NCI-H2227 (cell line): ENCODE measurements around the gene FNIP2.
"Not testable (repeated sequence)": the region's sequence is repeated elsewhere in the genome, so short reads cannot be mapped to it uniquely, and the experiment has no call there.

Experiments
- DNase-seq: peaks from one replicate; lab custom pipeline; 2025; ENCODE audit not compliant: unreplicated experiment; lab: John Stamatoyannopoulos, UW

Gene FNIP2

DNA sequence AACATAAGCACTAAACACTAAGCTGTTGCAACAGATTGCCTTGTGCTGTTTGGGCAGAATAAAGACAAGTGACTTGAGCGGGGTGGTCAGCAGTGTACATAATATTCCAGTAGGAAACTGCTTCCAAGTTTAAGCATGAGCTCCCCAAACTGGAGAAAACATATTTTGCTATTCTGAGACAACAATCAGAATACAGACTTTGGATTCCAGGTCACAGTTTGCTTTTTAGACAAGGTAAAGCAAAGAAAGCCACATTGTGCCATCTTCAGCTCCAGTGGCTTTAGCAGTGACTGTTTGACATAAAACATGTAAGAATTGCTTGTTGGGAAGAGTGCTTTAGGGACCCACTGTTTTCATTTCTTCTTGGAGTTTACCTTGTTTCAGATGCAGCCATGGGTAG, 136.0 kb downstream of the FNIP2 start:
- no peak for DNase-seq

DNA sequence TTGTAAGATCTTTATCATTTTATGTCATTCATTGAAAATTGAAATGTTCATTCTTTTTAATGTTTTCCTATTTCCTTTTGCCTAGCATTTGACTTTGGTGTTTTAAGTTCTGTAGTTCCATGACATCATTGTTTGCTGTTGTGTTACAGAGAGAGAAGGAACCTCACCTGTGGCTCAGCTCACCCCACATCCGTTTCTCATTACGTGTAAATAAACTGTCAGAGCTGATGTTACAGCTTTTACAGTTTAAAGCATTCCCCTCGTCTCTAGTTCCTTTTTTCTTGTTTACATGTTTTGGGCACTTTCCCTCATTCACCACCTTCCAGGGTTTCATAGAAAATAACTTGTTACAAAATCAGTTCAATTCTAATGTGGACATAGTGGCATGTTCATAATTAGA, 137.2 kb downstream of the FNIP2 start:
- DNase-seq, result no peak

DNA sequence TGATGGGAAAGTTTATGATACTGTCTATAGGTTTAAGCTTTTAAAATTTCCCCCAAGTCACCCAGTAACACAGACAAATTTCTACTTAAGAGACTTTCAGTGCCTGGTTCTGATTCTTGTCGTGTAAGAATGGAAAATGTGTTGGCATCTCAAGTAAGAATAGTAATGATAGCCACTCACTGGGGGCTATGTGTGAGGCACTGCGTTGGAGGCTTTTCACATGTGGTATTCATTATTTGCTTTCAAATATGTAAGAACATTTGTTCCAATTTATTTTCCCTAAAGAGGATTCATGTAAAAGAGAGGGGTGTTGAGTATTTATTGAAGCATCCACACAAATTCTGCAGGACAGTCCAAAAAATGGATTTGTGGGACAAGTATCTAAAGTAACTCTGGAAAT, 143.6 kb downstream of the FNIP2 start:
- no peak for DNase-seq

DNA sequence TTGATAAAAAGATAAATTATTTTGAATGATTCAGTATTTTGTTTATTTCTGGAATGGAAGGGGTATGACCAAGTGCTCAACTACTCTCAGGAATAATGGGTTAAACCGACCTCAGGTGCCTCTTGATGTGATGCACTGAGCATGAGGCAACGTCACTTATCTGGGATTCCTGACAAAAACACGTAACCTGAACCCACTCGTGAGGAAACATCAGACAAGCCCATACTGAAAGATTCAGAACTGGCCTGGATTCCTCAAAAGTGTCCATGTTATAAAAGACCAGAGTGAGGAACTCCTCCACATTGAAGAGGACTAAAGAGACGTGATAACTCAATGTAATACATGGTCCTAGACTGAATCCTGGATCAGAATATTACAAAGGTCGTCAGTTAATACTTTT, 144.0 kb downstream of the FNIP2 start:
- no peak for DNase-seq

DNA sequence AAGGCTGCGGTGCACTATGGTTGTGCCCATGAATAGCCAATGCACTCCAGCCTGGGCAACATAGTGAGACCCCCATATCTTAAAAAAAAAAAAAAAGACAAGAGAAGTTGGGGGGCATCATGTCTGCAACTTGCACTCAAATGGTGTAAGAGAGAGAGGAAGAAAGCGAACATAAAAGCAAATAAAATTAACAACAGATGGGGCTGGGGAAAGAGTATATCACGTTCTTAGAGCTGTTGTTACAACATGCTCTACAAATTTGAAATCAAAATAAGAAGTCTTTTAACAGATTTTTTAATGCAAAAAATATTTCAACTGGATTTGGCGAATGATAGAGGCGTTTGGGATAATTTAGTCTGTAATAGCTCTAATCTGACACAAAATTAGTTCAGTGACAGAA, 144.9 kb downstream of the FNIP2 start:
- no peak for DNase-seq

DNA sequence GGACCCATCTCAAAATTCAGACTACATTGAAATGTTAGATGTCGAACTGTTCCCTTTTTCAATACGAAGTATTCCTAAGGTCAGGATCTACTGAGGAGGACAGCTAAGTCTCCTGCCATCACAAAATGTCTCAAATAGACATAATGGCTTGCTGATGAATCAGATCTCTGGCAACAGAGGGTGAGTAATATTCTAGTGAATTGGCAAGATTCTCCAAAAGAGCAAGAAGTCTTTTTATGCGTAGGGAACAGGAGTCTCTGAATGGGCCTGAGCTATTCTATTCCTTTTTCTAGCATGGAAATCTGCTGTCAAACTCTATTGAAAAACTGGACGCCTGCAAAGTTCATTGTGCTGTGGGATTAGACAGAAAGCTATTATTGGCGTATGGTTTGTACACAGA, 145.4 kb downstream of the FNIP2 start:
- DNase-seq, result no peak

DNA sequence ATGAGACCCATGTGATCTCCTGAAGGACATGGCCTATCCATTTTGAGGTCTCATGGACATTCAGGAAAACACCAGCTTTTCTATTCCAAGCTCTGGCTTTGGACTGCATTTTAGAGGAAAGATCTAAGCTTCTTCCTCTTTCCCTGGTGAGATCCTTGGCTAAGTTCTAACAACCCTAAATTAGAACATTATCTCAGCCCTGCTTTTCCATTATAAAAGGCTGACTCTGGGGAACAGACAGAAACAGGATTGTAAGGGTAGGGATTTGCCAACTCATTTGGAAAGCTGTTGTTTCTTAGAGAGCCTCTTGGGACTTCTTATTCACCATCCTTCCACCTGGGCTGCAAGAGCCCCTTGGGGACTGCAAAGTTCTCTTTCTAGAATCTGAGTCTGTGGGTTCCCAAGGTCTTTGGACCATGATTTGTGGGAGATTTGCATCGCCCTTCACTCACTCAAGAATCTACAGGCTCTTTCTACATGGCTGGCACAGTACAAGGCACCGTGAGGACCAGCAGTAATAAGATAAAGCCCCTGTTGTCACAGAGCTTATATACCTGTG, 146.9 kb downstream of the FNIP2 start:
- no peak for DNase-seq

DNA sequence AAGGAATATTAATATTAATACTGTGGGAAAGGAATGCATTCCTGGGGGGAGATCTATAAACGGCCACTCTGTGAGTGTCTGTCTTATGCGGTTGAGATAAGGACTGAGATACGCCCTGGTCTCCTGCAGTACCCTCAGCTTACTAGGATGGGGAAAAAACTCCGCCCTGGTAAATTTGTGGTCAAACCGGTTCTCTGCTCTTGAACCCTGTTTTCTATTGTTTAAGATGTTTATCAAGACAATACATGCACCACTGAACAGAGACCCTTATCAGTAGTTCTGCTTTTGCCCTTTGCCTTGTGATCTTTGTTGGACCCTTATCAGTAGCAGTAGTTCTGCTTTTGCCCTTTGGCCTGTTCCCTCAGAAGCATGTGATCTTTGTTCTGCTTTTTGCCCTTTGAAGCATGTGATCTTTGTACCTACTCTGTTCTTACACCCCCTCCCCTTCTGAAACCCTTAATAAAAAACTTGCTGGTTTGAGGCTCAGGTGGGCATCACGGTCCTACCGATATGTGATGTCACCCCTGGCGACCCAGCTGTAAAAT, 151.7 kb downstream of the FNIP2 start:
- not testable (repeated sequence) for DNase-seq

DNA sequence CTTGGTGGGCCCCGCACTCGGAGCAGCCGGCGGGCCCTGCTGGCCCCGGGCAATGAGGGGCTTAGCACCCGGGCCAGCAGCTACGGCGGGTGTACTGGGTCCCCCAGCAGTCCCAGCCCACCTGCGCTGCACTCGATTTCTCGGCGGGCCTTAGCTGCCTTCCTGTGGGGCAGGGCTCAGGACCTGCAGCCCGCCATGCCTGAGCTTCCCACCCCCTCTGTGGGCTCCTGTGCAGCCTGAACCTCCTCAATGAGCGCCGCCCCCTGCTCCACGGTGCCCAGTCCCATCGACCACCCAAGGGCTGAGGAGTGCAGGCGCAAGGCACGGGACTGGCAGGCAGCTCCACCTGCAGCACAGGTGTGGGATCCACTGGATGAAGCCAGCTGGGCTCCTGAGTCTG, 158.9 kb downstream of the FNIP2 start:
- DNase-seq, result not testable (repeated sequence)

DNA sequence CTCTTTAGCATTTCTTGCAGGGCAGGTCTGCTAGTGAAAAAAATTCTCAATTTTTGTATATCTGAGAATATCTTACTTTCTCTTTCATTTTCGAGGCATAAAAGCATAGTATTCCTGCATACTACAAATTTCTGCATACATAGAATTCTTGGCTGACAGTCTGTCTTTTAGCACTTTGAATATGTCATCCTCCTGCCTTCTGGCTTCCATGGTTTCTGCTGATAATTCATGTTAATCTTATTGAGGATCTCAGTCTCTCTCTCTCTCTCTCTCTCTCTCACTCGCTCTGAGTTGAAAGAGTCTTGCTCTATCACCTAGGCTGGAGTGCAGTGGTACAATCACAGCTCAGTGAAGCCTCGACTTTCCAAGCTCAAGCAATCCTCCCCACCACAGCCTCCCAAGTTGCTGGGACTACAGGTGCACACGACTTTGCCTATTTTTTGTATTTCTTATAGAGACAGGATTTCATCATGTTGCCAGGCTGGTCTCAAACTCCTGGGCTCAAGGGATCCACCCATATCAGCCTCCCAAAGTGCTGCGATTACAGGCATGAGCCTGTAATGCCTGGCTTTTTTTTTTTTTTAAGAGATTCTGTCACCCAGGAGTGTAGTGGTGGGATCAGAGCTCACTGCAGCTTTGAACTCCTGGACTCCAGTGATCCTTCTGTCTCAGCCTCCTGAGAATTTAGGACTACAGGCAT, 161.3 kb downstream of the FNIP2 start:
- no peak for DNase-seq

DNA sequence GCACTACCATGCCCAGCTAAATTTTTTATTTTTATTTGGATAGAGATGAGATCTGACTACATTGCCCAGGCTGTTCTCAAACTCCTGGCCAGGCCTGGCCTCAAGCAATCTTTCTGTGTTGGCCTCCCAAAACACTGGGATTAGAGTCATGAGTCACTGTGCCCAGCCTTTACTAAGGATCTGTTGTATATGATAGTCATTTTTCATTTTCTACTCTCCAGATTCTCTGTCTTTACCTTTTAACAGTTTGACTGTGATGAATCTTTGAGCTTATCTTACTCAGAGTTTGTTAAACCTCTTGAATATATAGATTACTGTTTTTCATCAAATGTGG, 161.8 kb downstream of the FNIP2 start:
- DNase-seq, result no peak

DNA sequence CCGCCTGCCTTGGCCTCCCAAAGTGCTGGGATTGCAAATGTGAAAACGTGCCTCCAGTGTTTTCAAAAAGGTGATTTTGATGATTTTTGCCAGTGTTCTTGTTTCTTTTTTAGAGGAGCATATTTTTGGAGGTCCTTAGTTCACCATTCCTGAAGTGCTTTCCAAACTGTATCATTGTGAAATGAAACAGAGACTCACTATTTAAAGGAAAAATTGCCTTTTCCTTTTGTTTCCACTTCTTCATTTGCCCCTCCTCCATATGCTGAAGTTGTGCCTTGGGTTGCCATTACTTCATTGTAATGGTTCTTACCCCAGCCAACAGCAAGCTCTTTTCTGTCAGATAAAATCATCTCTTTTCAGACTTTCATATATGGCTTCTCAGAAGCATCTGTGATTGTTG, 164.4 kb downstream of the FNIP2 start:
- DNase-seq, result no peak

DNA sequence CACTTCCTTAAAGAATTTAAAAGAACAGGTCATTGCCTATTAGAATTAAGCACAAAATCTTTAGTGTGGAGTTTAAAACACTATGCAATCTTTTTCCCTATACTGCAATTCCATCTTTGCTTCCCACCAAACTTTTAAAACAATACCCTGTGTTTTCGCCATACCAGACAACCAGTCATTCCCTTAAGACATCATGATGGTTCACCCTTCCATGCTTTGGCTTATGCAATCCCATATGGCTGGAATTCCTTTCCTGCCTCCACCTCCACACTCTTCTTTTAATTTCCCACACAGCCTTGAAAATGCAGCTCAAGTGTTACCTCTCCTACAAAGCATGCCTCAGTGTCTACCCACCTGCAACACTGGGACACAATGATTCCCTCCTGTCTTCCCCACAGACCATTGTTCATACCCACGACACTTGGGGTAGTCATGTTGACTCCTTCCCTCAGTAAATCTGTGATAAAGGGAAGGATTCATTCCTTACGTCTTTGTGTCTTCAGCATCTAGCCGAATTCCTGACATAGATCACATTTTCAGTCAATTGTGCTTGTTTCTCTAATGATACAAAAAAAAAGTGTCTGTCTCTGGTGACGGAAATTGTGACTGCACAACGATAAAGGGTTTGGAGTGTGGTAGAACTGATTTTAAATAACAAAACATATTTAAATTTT, 166.3 kb downstream of the FNIP2 start:
- DNase-seq, result no peak

DNA sequence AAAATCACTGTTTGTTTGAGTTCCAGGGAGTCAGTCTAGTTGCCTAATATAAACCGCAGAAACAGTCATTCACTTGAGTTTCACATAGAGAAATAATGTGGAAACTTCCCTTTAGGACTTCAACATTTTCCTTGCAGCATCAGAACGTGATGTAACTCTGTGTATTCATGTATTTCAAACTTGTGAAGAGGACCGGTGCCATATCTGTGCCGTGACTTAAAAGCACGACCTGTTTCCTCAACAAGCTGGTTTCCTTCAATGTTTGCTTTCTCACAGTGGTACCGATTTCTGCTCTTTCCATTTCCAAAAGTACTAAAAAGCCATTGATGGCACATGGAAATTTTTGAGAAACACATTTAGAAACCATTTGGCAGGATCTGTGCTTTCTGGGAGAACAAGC, 167.4 kb downstream of the FNIP2 start:
- DNase-seq, result no peak

DNA sequence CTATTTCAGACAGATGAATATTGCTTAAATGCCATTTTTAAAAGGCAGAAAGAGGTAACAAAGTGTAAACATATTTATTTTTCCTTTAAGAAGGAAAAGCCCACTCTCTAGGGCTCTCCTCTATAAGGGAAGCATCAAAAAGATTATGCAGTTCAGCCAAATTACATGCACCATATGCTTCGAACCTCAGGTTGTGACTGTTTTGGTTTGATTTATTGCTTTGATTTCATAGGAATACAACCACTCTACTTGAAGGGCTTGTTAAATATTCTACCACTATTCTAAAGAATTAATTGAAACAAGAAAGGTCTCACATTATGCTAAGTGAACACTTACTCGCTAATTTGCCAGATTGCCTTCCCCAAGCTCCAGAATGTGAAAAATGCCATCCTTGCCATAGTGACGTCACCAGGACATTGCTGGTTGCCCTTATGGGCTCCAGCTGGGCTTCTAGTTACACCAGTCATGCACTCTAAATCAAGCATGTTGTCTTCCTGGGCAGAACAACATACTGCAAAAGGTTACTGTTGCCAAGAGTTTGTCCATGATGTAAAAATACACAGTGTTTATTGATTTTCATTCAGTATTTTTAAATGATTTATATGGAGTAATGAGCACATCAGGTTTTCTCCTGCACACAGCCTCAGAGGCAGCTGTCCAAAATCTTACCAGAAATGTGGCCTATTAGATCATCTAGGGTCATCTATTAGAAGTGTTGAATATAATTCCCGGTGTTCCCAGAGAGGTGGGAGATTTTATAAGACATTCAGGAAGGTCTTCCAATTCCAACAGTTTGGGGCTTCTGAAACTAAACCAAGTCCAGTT, 169.6 kb downstream of the FNIP2 start:
- peak; percentile 32 for DNase-seq

DNA sequence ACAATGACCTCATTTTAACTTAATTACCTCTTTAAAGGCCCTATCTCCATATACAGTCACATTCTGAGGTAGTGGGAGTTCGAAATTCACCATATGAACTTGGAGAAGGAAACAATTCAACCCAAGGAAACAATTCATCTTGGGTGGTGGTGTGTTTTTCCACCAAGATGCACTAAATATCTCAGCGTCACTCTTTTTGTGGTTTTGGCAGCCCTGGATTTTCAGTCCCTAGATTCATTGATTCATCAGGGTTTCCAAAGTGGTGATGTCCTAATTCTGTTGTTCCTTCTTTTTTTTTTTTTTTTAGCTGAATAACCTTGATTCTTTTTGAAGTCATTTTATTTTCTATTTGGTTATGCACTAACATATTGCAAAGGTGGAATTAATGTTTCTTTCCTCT, 171.4 kb downstream of the FNIP2 start:
- DNase-seq, result no peak

DNA sequence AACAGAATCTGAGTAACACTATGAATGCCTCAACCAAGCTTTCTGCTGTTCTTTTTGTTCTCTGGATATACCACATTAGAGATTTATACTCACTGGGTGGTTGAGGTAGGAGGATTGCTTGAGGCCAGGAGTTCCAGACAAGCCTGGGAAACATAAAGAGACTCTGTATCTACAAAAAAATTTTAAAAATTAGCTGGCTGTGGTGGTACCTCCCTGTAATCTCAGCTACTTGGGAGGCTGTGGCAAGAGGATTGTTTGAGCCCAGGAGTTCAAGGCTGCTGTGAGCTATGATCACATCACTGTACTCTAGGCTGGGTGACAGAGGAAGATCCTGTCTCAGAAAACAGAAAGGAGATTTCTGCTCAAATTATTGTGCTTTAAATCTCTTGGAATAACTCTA, 172.5 kb downstream of the FNIP2 start:
- DNase-seq, result no peak

DNA sequence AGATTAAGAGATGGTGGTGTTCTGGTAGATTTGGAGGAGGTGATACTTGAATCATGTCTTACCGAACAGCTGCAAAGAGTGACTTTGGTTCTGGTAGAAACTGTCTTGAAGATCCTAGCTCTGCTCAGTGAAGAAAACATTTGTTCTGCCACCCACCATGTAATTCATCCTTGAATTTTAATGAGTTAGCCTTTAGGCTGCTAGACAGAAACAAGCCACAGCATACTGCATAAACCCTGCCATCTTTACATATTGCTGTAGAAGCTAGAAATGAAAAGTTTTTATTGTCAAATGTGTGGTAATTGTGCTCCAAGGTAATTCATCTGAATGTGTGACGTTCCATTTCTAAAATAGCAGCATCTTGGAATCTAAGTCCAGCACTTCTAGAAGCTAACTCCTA, 173.1 kb downstream of the FNIP2 start:
- DNase-seq, result no peak

DNA sequence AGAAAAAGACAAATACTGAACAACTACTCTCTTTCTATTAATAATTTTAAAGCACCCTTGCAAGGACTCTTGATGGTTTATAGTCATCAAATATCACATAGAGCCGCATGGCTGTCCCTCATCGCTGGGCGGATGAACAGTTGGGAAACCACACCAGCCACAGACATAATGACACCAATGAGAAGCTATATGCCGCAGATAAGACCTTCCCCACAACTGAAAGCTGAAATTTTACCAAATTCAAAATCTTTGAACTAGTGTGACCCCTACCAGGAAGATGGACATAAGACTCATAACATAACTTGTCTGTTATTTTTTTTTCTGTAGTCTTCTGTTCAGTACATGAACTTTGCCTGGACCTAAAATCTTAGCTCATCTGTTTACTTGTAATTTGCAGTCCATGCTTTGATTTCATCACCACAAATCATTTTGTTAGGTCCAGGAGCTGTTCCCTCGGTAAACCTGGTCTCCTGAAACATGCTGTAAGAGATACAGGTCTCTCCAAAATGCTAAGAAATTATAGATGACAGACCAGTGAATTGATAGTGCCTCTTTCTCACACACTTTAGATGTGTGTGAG, 176.8 kb downstream of the FNIP2 start:
- no peak for DNase-seq

DNA sequence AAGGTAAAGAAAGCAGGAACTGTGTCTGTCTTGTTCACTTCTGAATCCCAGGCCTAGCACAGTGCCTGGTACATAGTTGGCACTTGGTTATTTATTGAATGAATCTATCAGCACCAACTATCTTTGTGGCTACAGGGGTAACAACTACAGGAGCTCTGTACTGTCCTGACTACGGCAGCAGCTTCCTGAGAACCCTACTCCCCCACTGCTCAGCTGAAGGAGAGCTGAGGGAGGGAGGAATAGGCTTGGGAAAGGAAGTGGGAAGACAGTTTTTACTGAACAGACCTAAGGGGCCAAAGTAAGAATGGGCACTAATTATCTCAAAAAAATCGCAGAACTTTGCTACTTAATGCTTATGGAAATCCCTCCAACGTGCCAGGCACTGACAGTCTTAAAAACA, 178.0 kb downstream of the FNIP2 start:
- no peak for DNase-seq

DNA sequence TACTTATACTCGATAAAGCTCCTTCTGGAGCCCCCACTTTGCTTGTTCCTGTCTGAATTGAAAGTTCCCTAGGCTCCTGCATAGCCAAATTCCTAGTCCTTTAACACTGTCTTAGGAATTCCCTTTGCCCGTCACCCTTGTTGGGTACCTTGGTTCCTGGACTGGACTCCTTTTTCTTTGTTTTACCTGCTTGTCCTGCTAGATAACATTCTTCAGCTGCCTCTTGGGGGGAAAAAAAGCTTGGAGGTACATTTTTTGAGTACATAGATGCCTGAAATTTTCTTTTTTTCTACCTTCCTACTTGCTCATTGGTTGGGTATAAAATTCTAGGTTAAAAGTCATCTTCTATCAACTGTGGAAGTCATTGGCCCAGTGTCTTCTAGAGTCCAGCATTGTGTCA, 179.2 kb downstream of the FNIP2 start:
- DNase-seq, result no peak
